ENCODE data around the gene BMP8A. TPM values are rescaled to one million over a fixed set of nuclear protein-coding genes. Genes with fewer than 3 reads are reported as not detected.
"Not testable (repeated sequence)": the region's sequence is repeated elsewhere in the genome, so short reads cannot be mapped to it uniquely, and the experiment has no call there.

The BMP8A gene
- total RNA-seq, 1 donor from 2014 or later = 0.13 TPM

GRCh38 chr1:39525366-39526165 is 34.1 kb downstream of the BMP8A start:
- no peak for DNase-seq (ENCODE audit: low read depth, low spot score)

- no peak for DNase-seq (ENCODE audit: low read depth, low spot score)
These were observed 35.2 kb downstream of the BMP8A start for GRCh38 chr1:39526466-39527189.

GRCh38 chr1:39527190-39527579 is 35.7 kb downstream of the BMP8A start:
- DNase-seq (ENCODE audit: low read depth, low spot score) = not testable (repeated sequence)

- DNase-seq (ENCODE audit: low read depth, low spot score) = no peak
These were observed 36.6 kb downstream of the BMP8A start for GRCh38 chr1:39528082-39528481.

- no peak for DNase-seq (ENCODE audit: low read depth, low spot score)
These were observed 38.6 kb downstream of the BMP8A start for GRCh38 chr1:39529901-39530535.

- no peak for DNase-seq (ENCODE audit: low read depth, low spot score)
These were observed 40.1 kb downstream of the BMP8A start for GRCh38 chr1:39531526-39531925.

- DNase-seq (ENCODE audit: low read depth, low spot score) = no peak
These were observed 42.0 kb downstream of the BMP8A start for GRCh38 chr1:39533442-39533841.

GRCh38 chr1:39538531-39539251 is 47.3 kb downstream of the BMP8A start:
- DNase-seq (ENCODE audit: low read depth, low spot score) = no peak

- peak; percentile 40 for DNase-seq (ENCODE audit: low read depth, low spot score)
These were observed 47.9 kb downstream of the BMP8A start for GRCh38 chr1:39539252-39539790.

- DNase-seq (ENCODE audit: low read depth, low spot score) = no peak
These were observed 49.1 kb downstream of the BMP8A start for GRCh38 chr1:39540504-39541031.

- DNase-seq (ENCODE audit: low read depth, low spot score) = no peak
These were observed 51.5 kb downstream of the BMP8A start for GRCh38 chr1:39542924-39543323.

GRCh38 chr1:39544327-39544726 is 52.9 kb downstream of the BMP8A start:
- no peak for DNase-seq (ENCODE audit: low read depth, low spot score)

GRCh38 chr1:39545531-39545930 is 54.1 kb downstream of the BMP8A start:
- no peak for DNase-seq (ENCODE audit: low read depth, low spot score)

- DNase-seq (ENCODE audit: low read depth, low spot score) = no peak
These were observed 62.8 kb downstream of the BMP8A start for GRCh38 chr1:39554277-39554676.

GRCh38 chr1:39561279-39561678 is 69.8 kb downstream of the BMP8A start:
- DNase-seq (ENCODE audit: low read depth, low spot score) = no peak

- DNase-seq (ENCODE audit: low read depth, low spot score) = no peak
These were observed 71.5 kb downstream of the BMP8A start for GRCh38 chr1:39562886-39563285.

GRCh38 chr1:39563669-39564068 is 72.2 kb downstream of the BMP8A start:
- DNase-seq (ENCODE audit: low read depth, low spot score) = no peak

GRCh38 chr1:39564340-39564739 is 72.9 kb downstream of the BMP8A start:
- DNase-seq (ENCODE audit: low read depth, low spot score) = no peak

- DNase-seq (ENCODE audit: low read depth, low spot score) = no peak
These were observed 73.5 kb downstream of the BMP8A start for GRCh38 chr1:39564941-39565340.

GRCh38 chr1:39566441-39567137 is 75.2 kb downstream of the BMP8A start:
- DNase-seq (ENCODE audit: low read depth, low spot score) = no peak

- DNase-seq (ENCODE audit: low read depth, low spot score) = no peak
These were observed 75.9 kb downstream of the BMP8A start for GRCh38 chr1:39567302-39567701.

All from pulmonary artery endothelial cell (primary cell).